LNCAP (cell line): ENCODE results near the gene BDH1.

ENCODE experiments used
- CTCF ChIP-seq: fragments of 450-650 bp; IDR thresholded peaks from 2 replicates; pipeline ENCODE4 v1.5.1; 2017; ENCODE audit warnings: mild to moderate bottlenecking

The BDH1 gene

GRCh38 chr3:197513953-197514785 is 41.6 kb downstream of the BDH1 start:
- TF ChIP-seq CTCF, result no peak

GRCh38 chr3:197512691-197513571 is 42.8 kb downstream of the BDH1 start:
- no peak for TF ChIP-seq CTCF

- TF ChIP-seq CTCF, result no peak
These were observed 43.7 kb downstream of the BDH1 start for GRCh38 chr3:197511853-197512635.

GRCh38 chr3:197511130-197511529 is 44.6 kb downstream of the BDH1 start:
- no peak for TF ChIP-seq CTCF

GRCh38 chr3:197510642-197511018 is 45.1 kb downstream of the BDH1 start:
- no peak for TF ChIP-seq CTCF

- no peak for TF ChIP-seq CTCF
These were observed 46.6 kb downstream of the BDH1 start for GRCh38 chr3:197508924-197509775.

GRCh38 chr3:197508461-197508860 is 47.3 kb downstream of the BDH1 start:
- TF ChIP-seq CTCF, result no peak
